ENCODE results near the gene MTOR. TPM values are rescaled to one million over a fixed set of nuclear protein-coding genes. Genes with fewer than 3 reads are reported as not detected.
"Not testable (repeated sequence)": the region's sequence is repeated elsewhere in the genome, so short reads cannot be mapped to it uniquely, and the experiment has no call there.

The MTOR gene
- total RNA-seq, 3 donors from 2014 or later, result 46.4 to 49.6 (median 47.9) TPM

- ATAC-seq, result no peak
- Mint-ChIP-seq H3K27me3 (ENCODE audit: low read depth) (no peaks in the 10 kb centered on the region), H3K4me3 (no peak overlapping the region), H3K9me3 (no peaks in the 10 kb centered on the region), H3K4me1 (ENCODE audit: low read depth) (no peaks in the 10 kb centered on the region), H3K36me3 (ENCODE audit: insufficient read depth) (peaks cover 61% of the 10 kb centered on the region)
- DNase-seq, result no peak
Measured at GRCh38 chr1:11129649-11130390, 132.5 kb downstream of the MTOR start.

GRCh38 chr1:11126569-11126968 is 135.8 kb downstream of the MTOR start:
- Mint-ChIP-seq H3K4me1 (ENCODE audit: low read depth) (no peaks in the 10 kb centered on the region), H3K4me3 (no peak overlapping the region), H3K9me3 (no peaks in the 10 kb centered on the region), H3K36me3 (ENCODE audit: insufficient read depth) (peaks cover 50% of the 10 kb centered on the region), H3K27me3 (ENCODE audit: low read depth) (no peaks in the 10 kb centered on the region)
- ATAC-seq (no peak), DNase-seq (no peak)

- no peaks in the 10 kb centered on the region for H3K9me3 Mint-ChIP-seq
- no peaks in the 10 kb centered on the region for H3K27me3 Mint-ChIP-seq (ENCODE audit: low read depth)
- H3K4me1 Mint-ChIP-seq (ENCODE audit: low read depth), result no peaks in the 10 kb centered on the region
- H3K36me3 Mint-ChIP-seq (ENCODE audit: insufficient read depth), result peaks cover 52% of the 10 kb centered on the region
- ATAC-seq (no peak), DNase-seq (no peak)
- H3K4me3 Mint-ChIP-seq, result no peak overlapping the region
Measured at GRCh38 chr1:11125931-11126330, 136.4 kb downstream of the MTOR start.

- H3K4me1 Mint-ChIP-seq (ENCODE audit: low read depth), result no peaks in the 10 kb centered on the region
- H3K27me3 Mint-ChIP-seq (ENCODE audit: low read depth), result no peaks in the 10 kb centered on the region
- peaks cover 46% of the 10 kb centered on the region for H3K36me3 Mint-ChIP-seq (ENCODE audit: insufficient read depth)
- H3K4me3 Mint-ChIP-seq, result no peak overlapping the region
- ATAC-seq (no peak), DNase-seq (no peak)
- no peaks in the 10 kb centered on the region for H3K9me3 Mint-ChIP-seq
Measured at GRCh38 chr1:11124965-11125364, 137.4 kb downstream of the MTOR start.

- DNase-seq (no peak), ATAC-seq (no peak)
- no peak overlapping the region for H3K4me3 Mint-ChIP-seq
- no peaks in the 10 kb centered on the region for H3K9me3 Mint-ChIP-seq
- peaks cover 39% of the 10 kb centered on the region for H3K36me3 Mint-ChIP-seq (ENCODE audit: insufficient read depth)
- H3K4me1 Mint-ChIP-seq (ENCODE audit: low read depth), result no peaks in the 10 kb centered on the region
- no peaks in the 10 kb centered on the region for H3K27me3 Mint-ChIP-seq (ENCODE audit: low read depth)
Measured at GRCh38 chr1:11116318-11116717, 146.0 kb downstream of the MTOR start.

- DNase-seq (no peak), ATAC-seq (no peak)
- H3K36me3 Mint-ChIP-seq (ENCODE audit: insufficient read depth), result peaks cover 39% of the 10 kb centered on the region
- no peaks in the 10 kb centered on the region for H3K9me3 Mint-ChIP-seq
- H3K4me3 Mint-ChIP-seq, result no peak overlapping the region
- H3K27me3 Mint-ChIP-seq (ENCODE audit: low read depth), result no peaks in the 10 kb centered on the region
- no peaks in the 10 kb centered on the region for H3K4me1 Mint-ChIP-seq (ENCODE audit: low read depth)
Measured at GRCh38 chr1:11114966-11115365, 147.4 kb downstream of the MTOR start.

- DNase-seq, result no peak
- no peaks in the 10 kb centered on the region for H3K4me1 Mint-ChIP-seq (ENCODE audit: low read depth)
Measured at GRCh38 chr1:11109047-11109760, 153.1 kb downstream of the MTOR start.

GRCh38 chr1:11107599-11107998 is 154.8 kb downstream of the MTOR start:
- Mint-ChIP-seq H3K9me3 (no peaks in the 10 kb centered on the region), H3K4me3 (no peak overlapping the region), H3K27me3 (ENCODE audit: low read depth) (no peaks in the 10 kb centered on the region), H3K36me3 (ENCODE audit: insufficient read depth) (peaks cover 39% of the 10 kb centered on the region), H3K4me1 (ENCODE audit: low read depth) (no peaks in the 10 kb centered on the region)
- no peak for ATAC-seq
- DNase-seq, result no peak

More at GRCh38 chr1:11109047-11109760, 153.1 kb downstream of the MTOR start:
- Mint-ChIP-seq H3K36me3 (ENCODE audit: insufficient read depth) (peaks cover 50% of the 10 kb centered on the region), H3K4me3 (no peak overlapping the region), H3K9me3 (no peaks in the 10 kb centered on the region), H3K27me3 (ENCODE audit: low read depth) (no peaks in the 10 kb centered on the region)
- ATAC-seq, result no peak

GRCh38 chr1:11105586-11105985 is 156.8 kb downstream of the MTOR start:
- Mint-ChIP-seq H3K4me3 (no peak overlapping the region), H3K36me3 (ENCODE audit: insufficient read depth) (peaks cover 26% of the 10 kb centered on the region), H3K9me3 (no peaks in the 10 kb centered on the region), H3K4me1 (ENCODE audit: low read depth) (no peaks in the 10 kb centered on the region), H3K27me3 (ENCODE audit: low read depth) (no peaks in the 10 kb centered on the region)
- ATAC-seq (no peak), DNase-seq (no peak)

GRCh38 chr1:11101347-11101746 is 161.0 kb downstream of the MTOR start:
- H3K4me1 Mint-ChIP-seq (ENCODE audit: low read depth), result peaks cover 9% of the 10 kb centered on the region
- H3K9me3 Mint-ChIP-seq, result no peaks in the 10 kb centered on the region
- H3K27me3 Mint-ChIP-seq (ENCODE audit: low read depth), result no peaks in the 10 kb centered on the region
- H3K36me3 Mint-ChIP-seq (ENCODE audit: insufficient read depth), result peaks cover 6% of the 10 kb centered on the region
- peak overlapping the region; percentile 51 for H3K4me3 Mint-ChIP-seq
- ATAC-seq (no peak), DNase-seq (no peak)

GRCh38 chr1:11100806-11101205 is 161.5 kb downstream of the MTOR start:
- not testable (repeated sequence) for H3K9me3 Mint-ChIP-seq; H3K27me3 Mint-ChIP-seq (ENCODE audit: low read depth); DNase-seq; H3K4me1 Mint-ChIP-seq (ENCODE audit: low read depth); H3K4me3 Mint-ChIP-seq; ATAC-seq; H3K36me3 Mint-ChIP-seq (ENCODE audit: insufficient read depth)

- H3K27me3 Mint-ChIP-seq (ENCODE audit: low read depth), result no peaks in the 10 kb centered on the region
- no peaks in the 10 kb centered on the region for H3K9me3 Mint-ChIP-seq
- peaks cover 9% of the 10 kb centered on the region for H3K4me1 Mint-ChIP-seq (ENCODE audit: low read depth)
- peaks cover 8% of the 10 kb centered on the region for H3K36me3 Mint-ChIP-seq (ENCODE audit: insufficient read depth)
- no peak for ATAC-seq
- no peak for DNase-seq
- peak overlapping the region; percentile 97 for H3K4me3 Mint-ChIP-seq
Measured at GRCh38 chr1:11100149-11100493, 162.2 kb downstream of the MTOR start.

- H3K36me3 Mint-ChIP-seq (ENCODE audit: insufficient read depth), result peaks cover 5% of the 10 kb centered on the region
- H3K4me3 Mint-ChIP-seq, result peak within 1 kb of the TSS; percentile 97
- peaks cover 9% of the 10 kb centered on the region for H3K4me1 Mint-ChIP-seq (ENCODE audit: low read depth)
Measured at GRCh38 chr1:11099310-11100148, 162.8 kb downstream of the MTOR start, which contains the start of gene EXOSC10. Gene EXOSC10, minus strand, starts transcription at chr1:11099869. Its CDS starts 38 bp downstream, at chr1:11099831.

GRCh38 chr1:11098931-11099309 is 163.4 kb downstream of the MTOR start:
- H3K27me3 Mint-ChIP-seq (ENCODE audit: low read depth), result no peaks in the 10 kb centered on the region
- peaks cover 9% of the 10 kb centered on the region for H3K4me1 Mint-ChIP-seq (ENCODE audit: low read depth)
- peaks cover 5% of the 10 kb centered on the region for H3K36me3 Mint-ChIP-seq (ENCODE audit: insufficient read depth)
- DNase-seq, result no peak
- ATAC-seq, result no peak
- H3K4me3 Mint-ChIP-seq, result peak overlapping the region; percentile 97
- H3K9me3 Mint-ChIP-seq, result no peaks in the 10 kb centered on the region

More at GRCh38 chr1:11099310-11100148, 162.8 kb downstream of the MTOR start, which contains the start of gene EXOSC10:
- DNase-seq (peak; percentile 95), ATAC-seq (peak; percentile 98)
- no peaks in the 10 kb centered on the region for H3K27me3 Mint-ChIP-seq (ENCODE audit: low read depth)
- H3K9me3 Mint-ChIP-seq, result no peaks in the 10 kb centered on the region
